GM12878 (cell line): ENCODE data around the gene GMPR2. TPM values are rescaled to one million over a fixed set of nuclear protein-coding genes. Genes with fewer than 3 reads are reported as not detected.

Source experiments
- ASH2L ChIP-seq: fragments of 300-600, 200-600 bp; sonication (generic); IDR thresholded peaks from 2 replicates; pipeline ENCODE4 v1.6.1; 2017; ENCODE audit warnings: low read depth, mild to moderate bottlenecking, borderline replicate concordance
- ATF7 ChIP-seq: fragments of 450-650 bp; IDR thresholded peaks from 2 replicates; pipeline ENCODE4 v1.6.1; 2016; ENCODE audit warnings: low read depth, mild to moderate bottlenecking
- CBFB ChIP-seq: IDR thresholded peaks from 2 replicates; pipeline ENCODE4 v1.6.1; 2016; ENCODE audit warnings: antibody characterized with exemption, low read depth
- FOXK2 ChIP-seq: fragments of 450-650 bp; IDR thresholded peaks from 2 replicates; pipeline ENCODE4 v1.6.1; 2017; ENCODE audit warnings: mild to moderate bottlenecking, moderate library complexity
- MTA2 ChIP-seq: fragments of 450-650 bp; IDR thresholded peaks from 2 replicates; pipeline ENCODE4 v1.6.1; 2016; ENCODE audit warnings: low read depth, mild to moderate bottlenecking, moderate library complexity
- PAX8 ChIP-seq: fragments of 450-650 bp; IDR thresholded peaks from 2 replicates; pipeline ENCODE4 v1.6.1; 2017; ENCODE audit warnings: mild to moderate bottlenecking, moderate library complexity
- SMAD1 ChIP-seq: fragments of 450-650 bp; IDR thresholded peaks from 2 replicates; pipeline ENCODE4 v1.6.1; 2018; ENCODE audit warnings: mild to moderate bottlenecking, low read depth; ENCODE audit not compliant: partially characterized antibody
- SPI1 ChIP-seq: IDR thresholded peaks from 2 replicates; pipeline ENCODE4 v1.6.1; 2011; ENCODE audit warnings: low read depth, mild to moderate bottlenecking, low read length, moderate library complexity, borderline replicate concordance; ENCODE audit not compliant: insufficient read depth
- SREBF1 ChIP-seq: IDR thresholded peaks from 2 replicates; pipeline ENCODE4 v1.6.1; 2012; ENCODE audit warnings: mild to moderate bottlenecking, low read length
- SREBF2 ChIP-seq: IDR thresholded peaks from 2 replicates; pipeline ENCODE4 v1.6.1; 2012; ENCODE audit warnings: mild to moderate bottlenecking, low read length
- ZNF622 ChIP-seq: fragments of 450-650 bp; IDR thresholded peaks from 2 replicates; pipeline ENCODE4 v1.6.1; 2017; ENCODE audit warnings: mild to moderate bottlenecking, inconsistent platforms
- polyA plus RNA-seq, 11 experiments: library from polyadenylated mRNA; depleted of rRNA in 4 of 11; unstranded in 6 of 11; stranded (reverse) in 5 of 11; fragments of >200 nt; fragmentation: Nextera tagmentation in 4 of 11; fragmentation: Illumina TruSeq in 1 of 11; extraction: Ambion mirVana in 4 of 11; extraction: Trizol in 1 of 11; gene quantifications; 1 replicate in 1 of 11; 2 replicates in 10 of 11; pipeline versions ENCODE4 v1.2.1 to v1.2.3, GENCODE V29; 2011 to 2016; ENCODE audit warnings: inconsistent platforms in 2 of 11, missing spikeins in 2 of 11, low read depth in 1 of 11
- total RNA-seq, 4 experiments: library from RNA; depleted of rRNA in 3 of 4; stranded (reverse); fragments of >200 nt in 3 of 4; fragmentation: Illumina TruSeq in 1 of 4; extraction: Trizol in 1 of 4; gene quantifications; 2 replicates each; pipeline versions ENCODE4 v1.2.1 to v1.2.3, GENCODE V29; 2013 to 2021
- TF ChIP-seq, protein P1 (sequence below): IDR thresholded peaks from 2 replicates; pipeline ENCODE4 v1.6.1; 2012; ENCODE audit warnings: low read depth, low read length, improper control_type of control experiment
- TF ChIP-seq, protein P2 (sequence below): IDR thresholded peaks from 2 replicates; pipeline ENCODE4 v1.6.1; 2011; ENCODE audit warnings: borderline replicate concordance, low read depth, mild to moderate bottlenecking, moderate library complexity, mixed read lengths, low read length; ENCODE audit not compliant: insufficient read depth; ENCODE audit errors: extremely low read length
- TF ChIP-seq, protein P3 (sequence below): IDR thresholded peaks from 2 replicates; pipeline ENCODE4 v1.6.1; 2012; ENCODE audit warnings: low read depth, low read length, improper control_type of control experiment
- TF ChIP-seq, protein P4 (sequence below): IDR thresholded peaks from 2 replicates; pipeline ENCODE4 v1.6.1; 2012; ENCODE audit warnings: low read depth, low read length, improper control_type of control experiment

The GMPR2 gene
- total and polyA plus RNA-seq, 10 of the 15 experiments (the other 5 are each of a cell fraction or from before 2014, with no cell fraction given) = 55.1 to 80.3 (median 61.5) TPM

DNA sequence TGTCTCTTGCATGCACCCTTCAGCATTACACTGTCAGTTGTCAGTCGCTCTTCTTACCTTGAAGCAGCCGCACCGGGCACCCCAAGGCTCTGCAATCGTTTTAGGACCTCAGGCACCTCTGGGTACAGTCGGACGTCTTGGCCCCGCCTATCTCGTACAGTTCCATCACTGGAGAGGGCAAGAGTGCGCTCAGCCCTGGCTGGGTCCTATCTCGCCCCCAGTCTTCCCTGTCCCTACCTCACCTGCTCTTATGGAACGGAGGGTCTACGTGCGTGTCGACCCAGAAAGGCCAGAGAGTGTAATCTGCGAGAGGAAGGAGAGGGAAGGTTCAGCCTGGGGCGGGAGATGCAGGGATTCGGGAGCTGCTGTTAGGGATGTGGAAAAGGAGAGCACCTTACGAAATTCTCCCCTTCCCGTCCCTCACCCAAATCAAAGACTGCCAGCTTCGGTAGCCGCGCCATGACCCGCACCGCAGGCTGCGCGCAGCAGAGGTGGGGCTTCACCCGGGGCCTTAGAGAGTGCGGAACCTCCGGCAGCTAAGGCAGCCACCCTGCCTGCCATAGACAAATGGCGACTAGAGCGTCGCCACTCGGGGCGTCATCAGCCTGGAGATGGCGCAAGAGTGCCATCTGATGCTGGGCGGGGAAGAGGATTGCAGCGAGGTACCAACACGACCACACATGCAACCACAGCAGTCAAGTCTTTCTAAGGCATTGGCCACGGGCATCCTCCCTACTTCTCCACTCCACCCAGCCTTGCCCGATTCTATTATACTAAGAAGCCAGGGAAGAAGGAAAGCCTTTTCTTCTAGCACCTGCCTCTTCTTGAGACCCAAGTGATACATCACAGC, 17.0 kb upstream of the GMPR2 start, which contains the start of gene MDP1 (continued):
- TF ChIP-seq MTA2 (no peak; the same call in 1 of the 2 replicates), SPI1 (0 out of 2 replicates have a peak, but pooled peaks have one; percentile 15), CBFB (no peak), ATF7 (peak; percentile 82), PAX8 (no peak), ZNF622 (no peak), SREBF1 (no peak), SMAD1 (no peak), SREBF2 (no peak), ASH2L (no peak), FOXK2 (no peak)
- TF ChIP-seq, protein P1, sequence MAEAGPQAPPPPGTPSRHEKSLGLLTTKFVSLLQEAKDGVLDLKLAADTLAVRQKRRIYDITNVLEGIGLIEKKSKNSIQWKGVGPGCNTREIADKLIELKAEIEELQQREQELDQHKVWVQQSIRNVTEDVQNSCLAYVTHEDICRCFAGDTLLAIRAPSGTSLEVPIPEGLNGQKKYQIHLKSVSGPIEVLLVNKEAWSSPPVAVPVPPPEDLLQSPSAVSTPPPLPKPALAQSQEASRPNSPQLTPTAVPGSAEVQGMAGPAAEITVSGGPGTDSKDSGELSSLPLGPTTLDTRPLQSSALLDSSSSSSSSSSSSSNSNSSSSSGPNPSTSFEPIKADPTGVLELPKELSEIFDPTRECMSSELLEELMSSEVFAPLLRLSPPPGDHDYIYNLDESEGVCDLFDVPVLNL = no peak
- TF ChIP-seq, protein P2, sequence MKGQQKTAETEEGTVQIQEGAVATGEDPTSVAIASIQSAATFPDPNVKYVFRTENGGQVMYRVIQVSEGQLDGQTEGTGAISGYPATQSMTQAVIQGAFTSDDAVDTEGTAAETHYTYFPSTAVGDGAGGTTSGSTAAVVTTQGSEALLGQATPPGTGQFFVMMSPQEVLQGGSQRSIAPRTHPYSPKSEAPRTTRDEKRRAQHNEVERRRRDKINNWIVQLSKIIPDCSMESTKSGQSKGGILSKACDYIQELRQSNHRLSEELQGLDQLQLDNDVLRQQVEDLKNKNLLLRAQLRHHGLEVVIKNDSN = no peak
- TF ChIP-seq, protein P3, sequence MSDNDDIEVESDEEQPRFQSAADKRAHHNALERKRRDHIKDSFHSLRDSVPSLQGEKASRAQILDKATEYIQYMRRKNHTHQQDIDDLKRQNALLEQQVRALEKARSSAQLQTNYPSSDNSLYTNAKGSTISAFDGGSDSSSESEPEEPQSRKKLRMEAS = peak; percentile 79
- TF ChIP-seq, protein P4, sequence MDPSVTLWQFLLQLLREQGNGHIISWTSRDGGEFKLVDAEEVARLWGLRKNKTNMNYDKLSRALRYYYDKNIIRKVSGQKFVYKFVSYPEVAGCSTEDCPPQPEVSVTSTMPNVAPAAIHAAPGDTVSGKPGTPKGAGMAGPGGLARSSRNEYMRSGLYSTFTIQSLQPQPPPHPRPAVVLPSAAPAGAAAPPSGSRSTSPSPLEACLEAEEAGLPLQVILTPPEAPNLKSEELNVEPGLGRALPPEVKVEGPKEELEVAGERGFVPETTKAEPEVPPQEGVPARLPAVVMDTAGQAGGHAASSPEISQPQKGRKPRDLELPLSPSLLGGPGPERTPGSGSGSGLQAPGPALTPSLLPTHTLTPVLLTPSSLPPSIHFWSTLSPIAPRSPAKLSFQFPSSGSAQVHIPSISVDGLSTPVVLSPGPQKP = 0 out of 2 replicates have a peak, but pooled peaks have one; percentile 53
- TF ChIP-seq, all 136 proteins: peak for 68
